ENCODE data around the gene EFCAB6.
"Not testable (repeated sequence)": the region's sequence is repeated elsewhere in the genome, so short reads cannot be mapped to it uniquely, and the experiment has no call there.

The EFCAB6 gene

DNA sequence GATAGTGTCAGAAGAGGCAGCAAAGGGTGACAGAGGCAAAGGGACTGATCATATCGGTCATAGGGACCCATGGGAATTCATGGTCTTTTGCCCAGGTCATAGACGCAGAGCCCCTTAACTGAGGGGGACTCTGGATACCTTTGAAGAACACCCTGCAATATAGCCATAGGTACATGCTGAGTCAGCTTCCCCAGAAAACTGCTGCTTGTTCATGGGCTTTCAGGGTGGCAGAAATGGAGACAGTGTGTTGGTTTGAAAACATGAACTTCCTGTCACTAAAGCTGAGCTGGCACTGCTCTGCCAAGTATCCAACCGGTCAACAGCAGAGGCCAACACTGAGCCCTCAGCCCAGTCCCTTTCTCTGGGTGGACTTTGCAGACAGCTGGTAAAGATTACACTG is 114.2 kb downstream of the EFCAB6 start:
- no peak for DNase-seq (ENCODE audit: insufficient read length, low spot score)
- FAIRE-seq: no peak
- no peak for TF ChIP-seq POLR2A (IDR thresholded peaks at IDR 0.05; ENCODE audit: low read depth, low read length)

DNA sequence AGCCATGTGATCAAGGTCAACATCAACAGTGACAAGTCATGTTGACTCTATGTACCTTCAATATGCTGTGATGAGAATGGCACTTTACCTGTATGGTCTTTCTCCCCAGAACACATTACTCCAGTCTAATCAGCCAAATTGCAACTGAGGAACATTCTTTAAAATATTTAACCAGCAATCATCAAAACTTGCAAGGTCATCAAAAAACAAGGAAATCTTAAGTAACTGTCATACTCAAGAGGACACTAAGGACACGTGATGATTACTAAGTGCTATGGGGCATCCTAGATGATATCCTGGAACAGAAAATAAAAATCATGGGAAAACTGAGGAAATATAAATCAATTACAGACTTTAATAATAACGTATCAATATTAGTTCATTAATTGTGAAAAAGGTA is 118.9 kb downstream of the EFCAB6 start:
- FAIRE-seq: no peak
- no peak for DNase-seq (ENCODE audit: insufficient read length, low spot score)
- no peak for TF ChIP-seq POLR2A (IDR thresholded peaks at IDR 0.05; ENCODE audit: low read depth, low read length)

DNA sequence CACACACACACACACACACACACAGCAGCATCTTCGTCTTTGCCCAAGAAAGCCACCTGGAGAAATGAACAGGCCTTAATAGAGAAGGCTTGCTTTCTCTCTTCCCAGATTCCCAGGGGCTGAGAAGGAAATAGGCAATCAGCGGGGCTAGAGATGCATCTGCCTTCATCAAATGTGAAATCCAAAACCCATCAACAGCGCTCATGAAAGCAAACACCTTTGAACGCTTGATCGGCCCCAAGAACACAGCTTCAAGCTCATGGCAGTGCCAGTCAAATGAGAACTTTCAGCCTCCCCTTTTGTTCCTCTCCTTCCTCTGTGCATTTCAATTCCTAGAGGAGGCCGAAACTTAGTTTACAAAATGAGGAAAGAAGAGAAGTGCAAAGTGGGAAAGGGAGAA is 122.7 kb downstream of the EFCAB6 start:
- FAIRE-seq (no peak), DNase-seq (ENCODE audit: insufficient read length, low spot score) (no peak)

DNA sequence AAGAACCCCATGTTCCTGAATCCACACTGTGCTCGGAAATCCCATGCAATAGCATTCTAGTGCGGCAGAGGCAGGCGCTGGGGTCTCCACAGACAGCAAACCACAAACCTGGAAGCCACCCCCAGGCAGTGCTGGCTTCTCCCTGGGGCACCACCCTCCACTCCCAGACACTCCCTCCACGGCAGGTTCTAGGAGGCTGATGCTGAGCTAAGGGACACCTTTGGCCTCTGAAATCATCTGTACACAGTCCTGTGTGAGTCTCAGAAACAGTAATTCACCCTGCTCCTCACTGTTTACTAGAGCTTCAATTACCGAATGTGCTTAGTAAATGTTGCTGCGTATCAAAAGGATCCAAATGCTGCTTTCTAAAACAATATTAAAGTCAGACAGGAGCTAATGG is 129.3 kb downstream of the EFCAB6 start:
- FAIRE-seq (no peak), DNase-seq (ENCODE audit: insufficient read length, low spot score) (no peak)
- no peak for TF ChIP-seq POLR2A (IDR thresholded peaks at IDR 0.05; ENCODE audit: low read depth, low read length)

More for the DNA sequence above, 122.7 kb downstream of the EFCAB6 start:
- TF ChIP-seq POLR2A (IDR thresholded peaks at IDR 0.05; ENCODE audit: low read depth, low read length): no peak

DNA sequence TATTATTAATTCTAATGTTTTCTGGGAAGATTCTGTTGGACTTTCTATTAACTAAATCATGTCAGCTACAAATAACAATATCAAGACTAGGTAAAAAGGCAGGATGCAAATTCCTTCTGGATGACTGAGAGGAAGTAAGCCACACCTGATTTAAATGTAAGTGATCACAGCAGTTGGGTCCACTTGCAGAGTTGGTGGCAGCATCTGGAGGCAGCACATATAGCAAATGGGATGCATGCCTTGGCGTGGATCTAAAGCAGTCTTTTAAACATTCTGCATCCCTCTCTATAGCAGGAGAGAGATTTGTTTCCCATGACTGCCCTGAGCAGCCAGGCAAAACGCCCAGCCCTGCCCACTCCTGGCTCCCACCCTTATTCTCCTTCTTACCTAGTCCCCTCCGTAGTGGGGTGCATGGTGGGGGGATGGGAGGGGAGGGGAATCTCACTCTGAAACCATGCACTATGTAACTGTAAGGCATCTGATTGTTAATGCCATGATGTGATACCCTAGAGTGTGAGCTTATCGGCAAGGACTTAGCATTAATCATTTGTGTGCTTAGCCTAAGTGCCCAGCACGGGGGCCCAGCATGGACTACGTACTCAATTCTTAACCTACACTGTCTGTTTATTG is 130.3 kb downstream of the EFCAB6 start:
- DNase-seq (ENCODE audit: insufficient read length, low spot score) (no peak), FAIRE-seq (no peak)
- TF ChIP-seq POLR2A (IDR thresholded peaks at IDR 0.05; ENCODE audit: low read depth, low read length): no peak

DNA sequence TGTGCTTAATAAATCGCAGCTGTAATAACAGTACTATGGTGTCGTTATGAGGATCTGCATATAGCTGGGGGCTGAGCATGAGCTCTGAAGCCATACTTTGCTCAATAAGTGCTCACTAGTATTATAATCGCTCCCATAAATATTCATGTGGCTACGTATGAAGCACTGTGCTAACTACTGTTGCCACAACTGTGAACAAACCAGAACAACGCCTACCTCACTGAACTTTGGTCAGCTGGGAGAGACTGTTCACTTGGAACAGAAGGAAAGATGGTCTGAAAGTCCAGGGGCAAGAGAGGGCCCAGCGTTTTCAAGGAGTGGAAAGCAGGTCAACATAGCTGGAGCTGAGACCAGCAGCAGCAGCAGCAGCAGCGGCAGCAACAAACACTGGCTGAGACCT is 141.6 kb downstream of the EFCAB6 start:
- no peak for DNase-seq (ENCODE audit: insufficient read length, low spot score)
- no peak for FAIRE-seq
- no peak for TF ChIP-seq POLR2A (IDR thresholded peaks at IDR 0.05; ENCODE audit: low read depth, low read length)

DNA sequence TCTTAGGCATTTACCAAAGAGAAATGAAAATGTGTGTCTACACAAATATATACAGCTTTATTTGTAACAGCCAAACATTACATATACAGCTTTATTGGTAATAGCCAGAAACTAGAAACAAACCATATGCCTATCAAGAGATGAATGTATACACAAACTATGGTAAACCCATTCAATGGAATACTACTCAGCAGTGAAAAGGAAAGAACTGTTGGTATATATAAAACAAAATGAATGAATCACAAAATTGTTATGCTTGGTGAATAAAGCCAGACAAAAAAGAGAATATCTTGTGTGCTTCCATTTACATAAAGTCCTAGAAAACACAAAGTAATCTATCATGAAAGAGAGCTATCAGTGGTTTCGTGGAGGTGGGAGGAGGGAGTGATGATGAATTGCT is 142.9 kb downstream of the EFCAB6 start:
- DNase-seq (ENCODE audit: insufficient read length, low spot score) (no peak), FAIRE-seq (no peak)
- no peak for TF ChIP-seq POLR2A (IDR thresholded peaks at IDR 0.05; ENCODE audit: low read depth, low read length)

DNA sequence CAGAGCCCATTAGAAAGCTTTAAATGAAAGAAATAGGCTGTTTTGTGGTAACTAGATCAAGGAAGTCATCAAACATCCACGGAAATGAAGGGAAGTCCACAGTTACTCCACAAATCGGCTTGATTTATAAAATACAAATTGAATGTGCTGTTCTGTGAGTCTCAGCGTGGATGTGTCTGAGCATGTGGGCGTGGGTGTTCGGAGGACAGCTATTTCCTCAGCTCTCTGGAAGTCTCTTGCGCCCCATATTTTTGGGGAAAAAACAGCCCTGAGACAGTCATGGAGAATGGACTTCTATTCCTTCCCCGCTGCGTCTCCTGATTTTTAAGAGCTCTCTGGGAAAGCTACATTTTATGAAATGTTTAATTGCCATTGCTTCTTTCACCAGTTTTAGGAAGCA is 144.4 kb downstream of the EFCAB6 start:
- DNase-seq (ENCODE audit: insufficient read length, low spot score) (no peak), FAIRE-seq (no peak)
- no peak for TF ChIP-seq POLR2A (IDR thresholded peaks at IDR 0.05; ENCODE audit: low read depth, low read length)

DNA sequence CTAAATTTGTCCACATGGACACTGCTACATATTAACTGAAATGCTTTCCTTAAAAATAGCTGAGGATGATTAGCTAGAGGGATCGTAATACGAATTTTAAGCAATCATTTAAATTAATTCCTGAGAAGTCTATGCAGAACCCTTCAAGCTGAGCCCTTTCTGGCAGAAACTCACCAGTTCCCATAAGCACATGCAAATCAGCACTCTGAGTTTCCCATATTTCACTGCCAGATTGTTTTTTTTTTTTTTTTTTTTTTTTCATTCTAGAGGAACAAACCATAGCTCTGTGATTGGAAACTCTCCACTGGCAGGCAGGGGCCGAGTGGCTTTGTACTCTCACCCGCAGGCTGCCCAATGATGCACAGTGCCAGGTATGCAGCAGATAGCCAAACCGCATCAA is 145.6 kb downstream of the EFCAB6 start:
- no peak for DNase-seq (ENCODE audit: insufficient read length, low spot score)
- no peak for TF ChIP-seq POLR2A (IDR thresholded peaks at IDR 0.05; ENCODE audit: low read depth, low read length)
- FAIRE-seq: no peak

DNA sequence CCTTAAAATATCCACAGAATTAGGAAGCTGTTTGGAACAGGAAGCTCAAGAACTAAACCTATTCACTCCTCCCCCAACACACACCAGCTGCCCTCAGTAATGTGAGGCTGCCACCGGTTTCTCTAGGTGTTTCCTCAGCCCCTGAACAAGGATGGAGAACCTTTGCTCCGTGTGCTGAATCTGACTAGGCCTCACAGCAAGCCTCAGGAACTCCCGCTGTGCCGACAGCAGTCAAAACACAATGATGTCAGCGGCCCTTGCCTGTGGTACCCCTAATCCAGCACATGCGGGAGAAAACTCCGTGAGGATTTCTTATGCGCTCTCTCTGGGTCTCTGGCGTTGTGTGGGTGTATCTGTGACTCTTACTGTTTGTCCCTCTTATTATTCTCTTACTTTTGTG is 153.3 kb downstream of the EFCAB6 start:
- DNase-seq (ENCODE audit: insufficient read length, low spot score) (no peak), FAIRE-seq (no peak)
- no peak for TF ChIP-seq POLR2A (IDR thresholded peaks at IDR 0.05; ENCODE audit: low read depth, low read length)

DNA sequence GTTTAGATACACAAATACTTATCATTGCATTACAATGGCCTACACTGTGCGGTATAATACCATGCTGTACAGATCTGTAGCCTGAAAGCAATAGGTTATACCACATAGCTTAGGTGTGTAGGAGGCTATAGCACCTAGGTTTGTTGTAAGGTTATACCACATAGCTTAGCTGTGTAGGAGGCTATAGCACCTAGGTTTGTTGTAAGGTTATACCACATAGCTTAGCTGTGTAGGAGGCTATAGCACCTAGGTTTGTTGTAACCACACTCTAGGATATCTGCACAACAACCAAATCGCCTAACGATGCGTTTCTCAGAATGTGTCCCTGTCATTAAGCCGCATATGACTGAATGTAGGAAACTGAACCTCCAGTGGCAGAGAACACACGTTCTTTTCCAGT is 155.5 kb downstream of the EFCAB6 start:
- not testable (repeated sequence) for DNase-seq (ENCODE audit: insufficient read length, low spot score); FAIRE-seq

DNA sequence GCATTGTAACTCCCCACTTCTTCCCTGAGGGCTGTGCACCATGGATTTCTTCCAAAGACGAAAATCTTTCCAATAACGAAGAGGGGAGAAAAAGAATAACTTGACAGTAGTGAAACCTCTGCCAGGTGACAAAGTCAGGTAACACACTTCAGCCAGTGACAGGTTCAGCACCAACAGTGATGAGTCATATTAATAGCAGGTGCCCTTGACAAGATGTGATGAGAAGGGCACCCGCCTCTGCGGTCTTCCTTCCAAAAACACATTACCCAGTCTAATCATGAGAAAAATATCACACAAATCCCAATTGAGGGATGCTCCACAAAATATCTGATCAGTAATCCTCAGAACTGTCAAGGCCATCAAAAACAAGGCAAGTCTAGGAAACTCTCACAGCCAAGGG is 157.8 kb downstream of the EFCAB6 start:
- no peak for FAIRE-seq
- no peak for DNase-seq (ENCODE audit: insufficient read length, low spot score)
- TF ChIP-seq POLR2A (IDR thresholded peaks at IDR 0.05; ENCODE audit: low read depth, low read length): no peak

DNA sequence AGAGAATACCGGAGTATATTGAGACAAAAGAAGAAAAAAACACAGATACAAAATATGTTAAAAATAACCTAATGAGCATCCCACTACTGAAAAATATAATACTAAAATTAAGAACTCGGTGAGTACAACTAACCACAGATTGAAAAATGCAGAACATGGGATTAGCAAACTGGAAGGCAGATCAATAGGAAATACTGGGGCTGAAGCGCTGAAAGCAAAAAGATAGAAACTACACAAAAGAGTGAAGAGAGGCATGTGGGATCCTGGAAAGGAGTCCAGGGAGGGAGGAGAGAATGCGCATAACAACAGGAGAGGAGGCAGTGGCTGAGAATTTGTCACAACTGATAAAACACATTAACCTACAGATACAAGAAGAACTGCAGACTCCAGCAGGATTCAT is 159.3 kb downstream of the EFCAB6 start:
- no peak for FAIRE-seq
- no peak for DNase-seq (ENCODE audit: insufficient read length, low spot score)
- no peak for TF ChIP-seq POLR2A (IDR thresholded peaks at IDR 0.05; ENCODE audit: low read depth, low read length)

DNA sequence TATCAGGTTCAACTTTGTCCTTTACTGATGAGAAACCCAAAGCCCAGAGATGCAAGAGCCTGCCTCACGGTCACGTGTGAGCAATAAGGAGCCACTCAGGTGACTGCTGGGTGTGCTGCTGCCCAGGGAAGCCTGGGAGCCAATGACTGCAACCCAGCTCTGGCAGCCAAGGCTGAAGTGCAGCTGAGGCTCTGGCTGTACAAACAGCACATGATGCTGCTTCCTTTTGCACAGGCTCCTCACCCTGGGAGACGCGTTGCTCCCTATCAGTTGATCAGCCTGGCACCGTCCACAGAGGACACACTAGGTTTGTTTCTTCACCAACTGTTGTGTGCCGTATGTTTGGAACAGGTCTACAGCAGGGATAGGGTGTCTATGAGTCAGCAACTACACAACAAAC is 168.7 kb downstream of the EFCAB6 start:
- TF ChIP-seq POLR2A (IDR thresholded peaks at IDR 0.05; ENCODE audit: low read depth, low read length): no peak
- FAIRE-seq (no peak), DNase-seq (ENCODE audit: insufficient read length, low spot score) (no peak)

DNA sequence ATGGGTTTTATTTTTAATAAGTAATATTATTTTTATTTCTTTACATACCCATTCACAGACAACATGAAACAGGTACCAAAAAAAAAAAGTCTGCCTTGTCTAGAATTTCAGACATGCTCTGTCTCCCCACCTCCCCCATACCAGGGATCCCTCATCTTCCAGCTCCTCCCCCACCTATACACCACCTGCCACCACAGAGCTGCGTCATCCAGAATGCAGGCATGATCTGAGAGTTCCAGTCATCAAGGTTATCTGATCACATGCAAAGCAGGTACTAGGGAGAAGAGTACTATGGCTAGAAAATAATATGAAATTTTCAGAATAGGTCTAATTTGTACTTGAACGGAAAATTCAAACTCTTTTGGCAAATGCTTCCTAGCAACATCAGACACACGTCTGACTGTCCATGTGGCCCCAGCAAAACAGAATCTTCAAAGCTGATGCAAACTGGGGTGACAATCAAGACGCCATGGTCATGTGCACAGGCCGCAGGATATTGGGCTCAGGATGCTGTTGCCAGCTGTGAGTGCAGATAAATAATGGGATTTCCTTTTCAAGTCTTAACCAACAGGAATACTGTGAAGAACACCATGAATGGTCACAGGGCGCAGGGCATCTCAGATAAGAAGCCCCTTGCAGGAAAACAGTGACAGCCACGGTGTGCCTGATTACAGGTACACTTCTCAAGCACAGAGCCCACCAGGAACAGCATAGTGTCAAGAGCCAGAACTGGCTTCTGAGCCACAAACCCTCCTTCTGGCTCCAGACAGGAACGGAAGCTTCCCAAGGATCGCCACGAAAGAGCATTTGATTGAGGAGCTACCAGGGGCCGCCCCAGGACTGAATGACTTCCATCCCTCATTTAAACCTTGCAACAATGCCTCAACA is 169.5 kb downstream of the EFCAB6 start:
- FAIRE-seq (no peak), DNase-seq (ENCODE audit: insufficient read length, low spot score) (no peak)
- no peak for TF ChIP-seq POLR2A (IDR thresholded peaks at IDR 0.05; ENCODE audit: low read depth, low read length)
